ENCODE results near the gene RASAL1.

- TF ChIP-seq, protein P1, sequence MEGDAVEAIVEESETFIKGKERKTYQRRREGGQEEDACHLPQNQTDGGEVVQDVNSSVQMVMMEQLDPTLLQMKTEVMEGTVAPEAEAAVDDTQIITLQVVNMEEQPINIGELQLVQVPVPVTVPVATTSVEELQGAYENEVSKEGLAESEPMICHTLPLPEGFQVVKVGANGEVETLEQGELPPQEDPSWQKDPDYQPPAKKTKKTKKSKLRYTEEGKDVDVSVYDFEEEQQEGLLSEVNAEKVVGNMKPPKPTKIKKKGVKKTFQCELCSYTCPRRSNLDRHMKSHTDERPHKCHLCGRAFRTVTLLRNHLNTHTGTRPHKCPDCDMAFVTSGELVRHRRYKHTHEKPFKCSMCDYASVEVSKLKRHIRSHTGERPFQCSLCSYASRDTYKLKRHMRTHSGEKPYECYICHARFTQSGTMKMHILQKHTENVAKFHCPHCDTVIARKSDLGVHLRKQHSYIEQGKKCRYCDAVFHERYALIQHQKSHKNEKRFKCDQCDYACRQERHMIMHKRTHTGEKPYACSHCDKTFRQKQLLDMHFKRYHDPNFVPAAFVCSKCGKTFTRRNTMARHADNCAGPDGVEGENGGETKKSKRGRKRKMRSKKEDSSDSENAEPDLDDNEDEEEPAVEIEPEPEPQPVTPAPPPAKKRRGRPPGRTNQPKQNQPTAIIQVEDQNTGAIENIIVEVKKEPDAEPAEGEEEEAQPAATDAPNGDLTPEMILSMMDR (optimal IDR thresholded peaks at IDR 0.05 in 1 of 3, IDR thresholded peaks at IDR 0.05 in 1 of 3, conservative IDR thresholded peaks at IDR 0.05 in 1 of 3; ENCODE audit: extremely low read depth in 1 of 3, insufficient read depth in 2 of 3, low read length in 3 of 3) = no peak
- TF ChIP-seq EZH2 (IDR thresholded peaks at IDR 0.05; ENCODE audit: low read length) = no peak
Observed at GRCh38 chr12:113131556-113131955, 4.0 kb downstream of the RASAL1 start.

Measured in keratinocyte (primary cell).